ENCODE data around the gene ISM1. TPM values are rescaled to one million over a fixed set of nuclear protein-coding genes. Genes with fewer than 3 reads are reported as not detected.

Gene ISM1
- total and polyA plus RNA-seq, 2 of the 13 experiments (the other 11 are each of a cell fraction or from before 2014, with no cell fraction given): 0.40 to 1.4 TPM

- TF ChIP-seq RARA (CRISPR knock-in tag; IDR thresholded peaks at IDR 0.05) (peak; percentile 92), ZNF570 (CRISPR knock-in tag; IDR thresholded peaks at IDR 0.05; ENCODE audit: borderline replicate concordance) (no peak), DNMT1 (CRISPR knock-in tag; IDR thresholded peaks at IDR 0.05) (no peak), TFDP2 (CRISPR knock-in tag; IDR thresholded peaks at IDR 0.05) (0 out of 2 replicates have a peak, but pooled peaks have one; percentile 31), PHB2 (IDR thresholded peaks at IDR 0.05; ENCODE audit: partially characterized antibody) (no peak), PAXIP1 (CRISPR knock-in tag; conservative IDR thresholded peaks at IDR 0.05) (peak; percentile 59), ZNF33A (CRISPR knock-in tag; IDR thresholded peaks at IDR 0.05; ENCODE audit: borderline replicate concordance) (no peak), NR2F2 (IDR thresholded peaks at IDR 0.05; ENCODE audit: borderline replicate concordance, low read depth) (peak; percentile 82; the same call in 1 of the 2 replicates), ZNF317 (CRISPR knock-in tag; IDR thresholded peaks at IDR 0.05) (peak; percentile 95), ZNF274 (CRISPR knock-in tag; IDR thresholded peaks at IDR 0.05) (no peak), FOXJ3 (CRISPR knock-in tag; IDR thresholded peaks at IDR 0.05; ENCODE audit: borderline replicate concordance) (peak; percentile 58; the same call in 1 of the 2 replicates), SETDB1 (CRISPR knock-in tag; IDR thresholded peaks at IDR 0.05; ENCODE audit: borderline replicate concordance) (no peak), HNF1A (IDR thresholded peaks at IDR 0.05; ENCODE audit: low read depth) (no peak; the same call in 1 of the 2 replicates), HNF1A (CRISPR knock-in tag; IDR thresholded peaks at IDR 0.05; ENCODE audit: borderline replicate concordance) (peak; percentile 72; the same call in 1 of the 2 replicates), MAFF (IDR thresholded peaks at IDR 0.05; ENCODE audit: low read depth, low read length) (no peak), SIX4 (CRISPR knock-in tag; IDR thresholded peaks at IDR 0.05) (peak; percentile 60; the same call in 1 of the 2 replicates), GFI1 (CRISPR knock-in tag; IDR thresholded peaks at IDR 0.05; ENCODE audit: borderline replicate concordance) (peak; percentile 86), FOXO1 (CRISPR knock-in tag; IDR thresholded peaks at IDR 0.05) (peak; percentile 93), ZNF296 (CRISPR knock-in tag; conservative IDR thresholded peaks at IDR 0.05) (no peak), KLF16 (CRISPR knock-in tag; IDR thresholded peaks at IDR 0.05) (peak in 1 of 2 experiments; percentile 73; a peak in 2 of 4 replicates), EEA1 (CRISPR knock-in tag; IDR thresholded peaks at IDR 0.05; ENCODE audit: borderline replicate concordance) (no peak), CENPX (CRISPR knock-in tag; IDR thresholded peaks at IDR 0.05) (no peak), ARNT2 (CRISPR knock-in tag; IDR thresholded peaks at IDR 0.05; ENCODE audit: low read depth) (no peak)
These were observed 24.2 kb downstream of the ISM1 start (continued) for GRCh38 chr20:13245250-13245723.

Measured in HepG2 (cell line).